ENCODE results near the gene GGCX.
"Not testable (repeated sequence)": the region's sequence is repeated elsewhere in the genome, so short reads cannot be mapped to it uniquely, and the experiment has no call there.

Gene GGCX

DNA sequence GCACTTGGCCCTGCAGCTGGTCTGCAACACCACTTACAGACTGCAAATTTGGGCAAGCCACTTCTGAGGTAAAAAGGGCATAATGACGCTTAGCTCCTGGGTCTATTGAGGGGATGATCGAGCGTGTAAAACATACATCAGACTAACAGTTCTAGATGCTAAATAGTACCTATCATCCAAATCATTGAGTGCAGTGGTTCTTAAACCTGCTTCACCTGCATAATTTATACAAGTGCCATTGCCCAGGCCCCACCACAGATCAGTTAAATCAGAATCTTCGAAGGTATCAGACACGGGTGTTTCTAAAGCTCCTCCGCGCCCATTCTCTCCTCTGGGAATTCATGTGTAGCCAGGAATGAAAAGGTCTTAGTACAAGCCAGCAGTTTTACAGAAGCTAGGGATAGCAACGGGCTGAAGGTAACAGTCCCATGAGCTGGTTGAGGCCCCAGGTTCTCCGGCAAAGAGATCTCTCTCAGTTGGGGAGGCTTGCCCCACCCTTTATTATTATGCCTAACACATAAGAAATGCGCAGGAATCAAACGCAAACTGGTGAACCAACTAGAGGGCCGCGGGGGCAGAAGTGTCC is 33.5 kb upstream of the GGCX start:
- no peak for DNase-seq (ENCODE audit: low read depth in 2 of 2)

- no peak for DNase-seq (ENCODE audit: low read depth in 2 of 2)
These were observed 31.7 kb upstream of the GGCX start for GRCh38 chr2:85593023-85593422.

DNA sequence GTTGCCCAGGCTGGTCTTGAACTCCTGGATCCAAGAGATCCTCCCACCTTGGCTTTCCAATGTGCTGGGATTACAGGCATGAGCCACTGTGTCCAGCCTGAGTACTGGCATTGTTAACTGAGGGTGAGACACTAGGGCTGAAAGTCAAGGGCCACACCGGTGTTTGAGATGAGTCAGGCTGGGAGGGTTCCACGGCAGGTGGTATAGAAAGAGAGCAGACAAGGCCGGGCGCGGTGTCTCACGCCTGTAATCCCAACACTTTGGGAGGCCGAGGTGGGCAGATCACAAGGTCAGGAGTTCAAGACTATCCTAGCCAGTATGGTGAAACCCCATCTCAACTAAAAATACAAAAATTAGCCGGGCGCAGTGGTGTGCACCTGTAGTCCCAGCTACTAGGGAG is 31.0 kb upstream of the GGCX start:
- DNase-seq (ENCODE audit: low read depth in 2 of 2) = not testable (repeated sequence)

DNA sequence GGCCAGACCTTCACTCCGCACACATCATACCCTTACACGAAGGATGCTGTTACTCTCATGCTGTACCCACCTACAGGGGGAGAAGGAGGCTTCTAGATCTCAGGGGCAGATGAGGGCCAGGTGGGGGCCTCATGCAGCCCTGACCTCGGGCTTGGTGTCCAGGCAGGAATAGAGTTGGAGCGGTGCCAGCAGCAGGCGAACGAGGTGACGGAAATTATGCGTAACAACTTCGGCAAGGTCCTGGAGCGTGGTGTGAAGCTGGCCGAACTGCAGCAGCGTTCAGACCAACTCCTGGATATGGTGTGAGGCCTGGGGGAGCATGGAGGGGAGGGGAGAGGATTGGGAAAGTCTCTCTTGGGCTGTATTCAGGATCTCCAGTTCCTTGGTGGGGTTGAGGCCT is 30.3 kb upstream of the GGCX start:
- no peak for DNase-seq (ENCODE audit: low read depth in 2 of 2)

DNA sequence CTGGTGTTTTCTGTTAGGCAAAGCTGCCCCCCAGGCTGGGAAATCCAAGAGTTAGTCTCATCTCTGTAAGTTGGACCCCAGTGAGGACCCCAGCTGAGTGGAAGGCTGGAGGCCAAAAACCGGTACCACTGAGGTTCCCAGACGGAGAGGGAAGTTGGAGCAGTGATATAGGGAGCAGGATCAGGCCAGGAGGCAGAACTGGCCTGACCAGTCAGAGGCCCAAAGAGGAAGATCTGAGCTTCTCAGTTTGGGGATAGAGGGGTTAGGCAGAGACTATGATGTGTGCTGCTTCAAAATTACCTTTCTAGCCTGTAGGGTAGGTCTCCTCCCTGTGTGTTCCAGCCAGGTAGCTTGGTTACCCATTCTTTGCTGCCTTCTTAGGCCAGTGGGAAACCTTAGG is 29.7 kb upstream of the GGCX start:
- no peak for DNase-seq (ENCODE audit: low read depth in 2 of 2)

DNA sequence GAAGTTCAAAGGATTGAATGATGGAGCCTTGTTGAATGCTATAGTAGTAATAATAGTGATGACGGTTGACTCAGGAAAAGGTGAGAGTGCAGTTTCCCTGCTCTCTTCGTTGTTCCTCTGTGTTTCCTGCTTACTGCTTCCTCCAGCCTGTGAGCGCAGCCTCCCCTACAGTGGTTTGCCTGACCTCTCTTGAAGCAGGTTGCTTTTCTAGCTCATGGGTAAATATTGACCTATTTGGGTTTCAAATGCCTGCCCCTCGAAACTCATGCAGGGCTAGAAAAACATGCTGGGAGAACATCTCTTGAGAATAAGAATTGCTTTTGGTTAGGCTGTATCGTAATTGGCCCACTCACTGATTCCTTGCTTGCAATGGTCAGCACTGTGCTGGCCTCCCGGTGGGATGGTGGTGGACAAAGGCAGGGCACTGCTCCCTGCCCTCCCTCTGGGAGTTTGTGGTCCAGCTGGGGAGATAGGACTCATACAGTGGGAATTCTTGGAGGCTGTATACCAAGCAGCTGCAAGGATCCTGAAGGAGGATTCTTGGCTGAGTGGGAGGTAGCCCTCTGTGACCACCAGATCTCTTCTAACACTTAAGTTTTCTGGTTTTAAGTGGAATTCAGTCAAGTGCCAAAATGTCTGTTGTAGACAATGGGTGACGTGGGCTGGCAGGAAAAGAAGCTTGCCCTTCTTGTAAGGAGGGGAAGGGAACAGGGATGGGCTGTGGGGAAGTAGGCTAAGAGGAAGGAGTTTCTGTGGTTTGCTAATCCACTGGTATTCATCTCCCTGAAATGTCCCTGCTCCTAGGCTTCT is 28.9 kb upstream of the GGCX start:
- no peak for DNase-seq (ENCODE audit: low read depth in 2 of 2)

GRCh38 chr2:85589181-85589580 is 27.9 kb upstream of the GGCX start:
- DNase-seq (ENCODE audit: low read depth in 2 of 2) = no peak

DNA sequence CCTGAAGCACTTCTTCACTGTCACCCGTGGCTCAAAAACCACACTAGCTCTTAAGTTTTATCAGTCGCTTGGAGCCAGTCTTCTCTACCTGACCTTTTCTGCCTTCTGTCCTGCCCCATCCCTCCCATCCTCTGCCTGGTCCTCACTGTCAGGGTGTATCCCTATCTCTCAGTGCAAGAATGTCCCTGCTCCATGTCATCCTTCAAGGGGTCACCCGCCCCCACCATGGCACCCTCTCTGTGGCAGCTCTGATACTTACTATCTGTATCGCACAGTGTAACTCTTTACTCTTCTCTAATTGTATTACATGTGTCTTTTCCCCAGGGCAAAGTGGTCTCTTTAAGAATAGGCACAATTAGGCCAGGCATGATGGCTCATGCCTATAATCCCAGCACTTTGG is 27.4 kb upstream of the GGCX start:
- DNase-seq (ENCODE audit: low read depth in 2 of 2) = no peak

GRCh38 chr2:85588236-85588635 is 26.9 kb upstream of the GGCX start:
- DNase-seq (ENCODE audit: low read depth in 2 of 2) = no peak

- DNase-seq (ENCODE audit: low read depth in 2 of 2) = no peak
These were observed 24.4 kb upstream of the GGCX start for GRCh38 chr2:85585781-85586105.

- no peak for DNase-seq (ENCODE audit: low read depth in 2 of 2)
These were observed 23.8 kb upstream of the GGCX start for GRCh38 chr2:85584857-85585780.

- no peak for DNase-seq (ENCODE audit: low read depth in 2 of 2)
These were observed 23.1 kb upstream of the GGCX start, which contains the start of gene VAMP5 for GRCh38 chr2:85584354-85584856. TSS of gene VAMP5 (plus strand) at chr2:85584431. CDS start at chr2:85584491, 60 bp downstream.

DNA sequence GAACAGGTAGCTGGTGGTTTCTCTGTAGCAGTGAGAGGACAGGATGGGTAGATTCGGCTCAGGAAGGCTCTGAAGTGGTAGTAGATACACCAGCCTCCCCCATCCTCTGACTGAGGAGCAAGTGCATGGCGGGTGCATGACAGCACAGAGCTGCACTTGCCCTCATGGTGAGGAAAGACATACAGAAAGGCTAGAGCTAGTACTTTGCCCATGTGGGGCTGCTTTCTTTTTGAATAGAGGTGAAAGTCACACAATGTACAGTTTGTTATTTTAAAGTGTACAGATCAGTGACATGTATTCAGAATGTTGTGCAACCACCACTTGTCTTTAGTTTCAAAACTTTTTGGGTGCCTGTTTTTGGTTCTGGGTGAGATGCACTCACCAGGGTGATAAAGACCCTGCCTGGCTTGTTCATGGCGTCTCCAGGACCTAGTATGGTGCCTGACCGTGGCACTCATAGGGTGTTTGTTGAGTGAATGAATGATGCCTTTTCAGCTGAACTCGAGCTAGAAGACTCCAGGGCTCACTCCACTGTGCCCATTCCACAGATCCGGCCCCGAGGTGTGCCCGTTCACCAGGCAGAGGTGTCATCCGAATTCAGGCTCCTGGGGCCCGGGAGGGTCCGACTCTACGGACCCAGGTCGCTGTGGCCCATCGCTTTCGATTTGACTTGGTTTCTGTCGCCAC is 22.5 kb upstream of the GGCX start:
- DNase-seq (ENCODE audit: low read depth in 2 of 2) = no peak

- no peak for DNase-seq (ENCODE audit: low read depth in 2 of 2)
These were observed 21.2 kb upstream of the GGCX start for GRCh38 chr2:85582492-85582891.

DNA sequence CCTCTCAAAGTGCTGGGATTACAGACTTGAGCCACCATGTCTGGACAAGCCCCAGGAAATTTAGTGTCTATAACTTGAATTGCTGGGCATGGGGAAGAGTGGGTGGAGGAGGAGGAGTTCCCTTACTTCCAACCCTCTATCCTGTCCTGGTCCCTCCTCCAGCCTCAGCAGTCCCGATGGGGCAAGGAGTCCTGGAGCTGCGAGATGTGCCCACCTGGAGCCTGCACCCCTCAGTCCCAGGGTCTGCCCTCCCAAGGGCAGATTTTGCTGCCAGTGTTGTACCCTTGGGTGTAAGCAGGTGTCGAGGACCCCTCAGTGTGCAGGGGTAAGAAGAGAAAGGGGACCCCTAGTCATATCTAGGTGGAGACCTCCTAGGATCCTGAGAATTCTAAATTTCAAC is 18.9 kb upstream of the GGCX start:
- DNase-seq (ENCODE audit: low read depth in 2 of 2) = no peak

GRCh38 chr2:85579266-85579935 is 18.1 kb upstream of the GGCX start:
- DNase-seq (ENCODE audit: low read depth in 2 of 2) = no peak

GRCh38 chr2:85578243-85579180 is 17.2 kb upstream of the GGCX start:
- DNase-seq (ENCODE audit: low read depth in 2 of 2) = no peak

GRCh38 chr2:85577386-85578242 is 16.3 kb upstream of the GGCX start, which contains the start of gene VAMP8:
TSS of gene VAMP8 (plus strand) at chr2:85577586. CDS start at chr2:85577647, 61 bp downstream.
- peak; percentile 16 to 41 for DNase-seq (ENCODE audit: low read depth in 2 of 2)

GRCh38 chr2:85577063-85577385 is 15.7 kb upstream of the GGCX start:
- no peak for DNase-seq (ENCODE audit: low read depth in 2 of 2)
